ENCODE data around the gene LPCAT4.

DNA sequence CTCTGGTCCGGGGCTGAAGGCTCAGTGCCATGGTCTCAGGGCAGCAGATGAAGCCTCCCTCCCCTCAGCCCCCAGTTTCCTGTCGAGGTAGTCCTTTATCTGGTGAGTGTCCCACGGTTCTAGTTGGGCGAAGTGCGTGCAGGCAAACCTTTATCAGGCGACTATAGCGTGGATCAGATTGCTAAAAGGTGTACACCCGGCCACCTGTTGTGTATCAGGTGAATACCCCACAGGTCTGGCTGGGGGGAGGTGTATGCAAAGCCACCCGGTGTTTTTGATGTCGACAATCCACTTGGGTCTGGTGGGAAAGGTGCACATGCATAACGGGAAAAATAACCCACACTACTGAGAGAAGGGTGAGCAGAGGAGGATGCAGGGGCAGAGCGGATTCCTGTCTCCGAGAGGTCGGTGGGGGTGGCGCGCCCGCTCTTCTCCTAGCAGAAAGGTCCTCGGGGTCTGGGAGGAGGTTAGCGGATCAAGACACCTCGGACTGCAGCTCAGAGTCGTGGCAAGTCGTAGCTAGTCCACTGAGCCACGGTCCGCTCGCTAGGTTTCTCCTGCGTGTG, 29.9 kb downstream of the LPCAT4 start:
- TF ChIP-seq CEBPB (IDR thresholded peaks at IDR 0.05) (no peak), YY1 (IDR thresholded peaks at IDR 0.05; ENCODE audit: low read depth) (no peak)
